ENCODE data around the gene DCN. TPM values are rescaled to one million over a fixed set of nuclear protein-coding genes. Genes with fewer than 3 reads are reported as not detected.

DCN gene
- polyA plus RNA-seq, 1 experiment, result 4,723 TPM

- Histone ChIP-seq H3K9me3 (ENCODE audit: control insufficient read depth, insufficient read depth, low read length) (no peaks in the 10 kb centered on the region), H3K27ac (ENCODE audit: low read depth, low read length) (no peak overlapping the region), H3K4me3 (ENCODE audit: low read depth, low read length) (no peak overlapping the region), H3K27me3 (ENCODE audit: control insufficient read depth, insufficient read depth, low read length) (no peaks in the 10 kb centered on the region)
- TF ChIP-seq, protein P1, sequence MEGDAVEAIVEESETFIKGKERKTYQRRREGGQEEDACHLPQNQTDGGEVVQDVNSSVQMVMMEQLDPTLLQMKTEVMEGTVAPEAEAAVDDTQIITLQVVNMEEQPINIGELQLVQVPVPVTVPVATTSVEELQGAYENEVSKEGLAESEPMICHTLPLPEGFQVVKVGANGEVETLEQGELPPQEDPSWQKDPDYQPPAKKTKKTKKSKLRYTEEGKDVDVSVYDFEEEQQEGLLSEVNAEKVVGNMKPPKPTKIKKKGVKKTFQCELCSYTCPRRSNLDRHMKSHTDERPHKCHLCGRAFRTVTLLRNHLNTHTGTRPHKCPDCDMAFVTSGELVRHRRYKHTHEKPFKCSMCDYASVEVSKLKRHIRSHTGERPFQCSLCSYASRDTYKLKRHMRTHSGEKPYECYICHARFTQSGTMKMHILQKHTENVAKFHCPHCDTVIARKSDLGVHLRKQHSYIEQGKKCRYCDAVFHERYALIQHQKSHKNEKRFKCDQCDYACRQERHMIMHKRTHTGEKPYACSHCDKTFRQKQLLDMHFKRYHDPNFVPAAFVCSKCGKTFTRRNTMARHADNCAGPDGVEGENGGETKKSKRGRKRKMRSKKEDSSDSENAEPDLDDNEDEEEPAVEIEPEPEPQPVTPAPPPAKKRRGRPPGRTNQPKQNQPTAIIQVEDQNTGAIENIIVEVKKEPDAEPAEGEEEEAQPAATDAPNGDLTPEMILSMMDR (IDR thresholded peaks at IDR 0.05; ENCODE audit: low read depth, low read length), result no peak
- POLR2A ChIA-PET, result interaction anchor here (1.0 kb wide), 1 partner anchor 31 kb away, joined by 5 read pairs; no protein-coding TSS in a partner anchor
- no peak for DNase-seq (ENCODE audit: low read depth, low spot score)
- CTCF ChIA-PET, result no interaction called here
Measured at GRCh38 chr12:91183551-91183950, 934 bp upstream of the DCN start.

DNA sequence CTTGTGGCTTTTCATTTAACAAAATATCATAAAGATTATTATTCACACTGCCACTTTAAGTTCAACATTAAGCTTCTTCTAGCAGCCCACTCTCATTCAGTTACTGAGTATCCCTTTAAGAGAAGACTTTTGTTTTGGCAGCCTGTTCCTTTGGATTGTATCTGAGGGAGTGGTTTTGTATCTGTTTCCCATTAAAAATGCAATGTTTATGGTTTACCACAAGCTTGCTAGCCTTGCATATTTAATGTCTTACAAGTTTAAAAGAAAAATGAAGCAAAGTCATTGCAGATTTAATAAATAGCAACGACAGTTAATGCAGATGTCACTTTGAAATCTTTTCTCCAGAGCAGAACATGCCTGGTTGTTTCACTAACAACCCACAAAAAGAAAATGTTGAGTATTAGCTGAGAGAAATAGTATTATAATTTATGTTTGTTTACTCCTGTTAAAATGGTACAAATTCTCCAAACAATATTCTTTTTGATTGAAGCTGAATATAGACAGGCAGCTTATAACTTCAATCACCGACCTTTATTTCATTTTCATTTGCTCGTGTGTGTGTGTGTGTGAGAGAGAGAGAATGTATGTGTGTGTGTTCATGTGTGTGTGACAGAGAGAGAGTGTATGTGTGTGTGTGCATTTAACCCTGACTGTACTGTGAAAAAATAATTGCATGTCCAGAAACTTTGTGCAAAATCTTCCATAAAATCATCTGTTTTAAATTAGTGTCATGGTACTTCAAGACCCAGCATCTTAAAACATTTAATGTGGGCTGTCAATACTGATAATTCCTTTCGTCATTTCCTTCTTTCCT is 1.8 kb downstream of the DCN start:
- TF ChIP-seq, protein P1 (IDR thresholded peaks at IDR 0.05; ENCODE audit: low read depth, low read length), result no peak
- no peak overlapping the region for H3K27ac ChIP-seq (ENCODE audit: low read depth, low read length)
- CTCF ChIA-PET, result interaction anchor here (0.6 to 7.4 kb wide), 6 partner anchors 10 to 202 kb away, joined by 3 to 82 read pairs (median 10); no protein-coding TSS in a partner anchor
- POLR2A ChIA-PET, result interaction anchor here (0.6 to 4.4 kb wide), 9 partner anchors 8 to 147 kb away, joined by 3 to 38 read pairs (median 4); partner anchors contain the start of gene LUM
- DNase-seq (ENCODE audit: low read depth, low spot score), result no peak
- peak overlapping the region; percentile 53 for H3K4me3 ChIP-seq (ENCODE audit: low read depth, low read length)
- H3K27me3 ChIP-seq (ENCODE audit: control insufficient read depth, insufficient read depth, low read length), result no peaks in the 10 kb centered on the region
- no peaks in the 10 kb centered on the region for H3K9me3 ChIP-seq (ENCODE audit: control insufficient read depth, insufficient read depth, low read length)

- TF ChIP-seq, protein P1 (IDR thresholded peaks at IDR 0.05; ENCODE audit: low read depth, low read length), result no peak
- Histone ChIP-seq H3K4me3 (ENCODE audit: low read depth, low read length) (peak overlapping the region; percentile 53), H3K9me3 (ENCODE audit: control insufficient read depth, insufficient read depth, low read length) (no peaks in the 10 kb centered on the region), H3K27ac (ENCODE audit: low read depth, low read length) (no peak overlapping the region), H3K27me3 (ENCODE audit: control insufficient read depth, insufficient read depth, low read length) (no peaks in the 10 kb centered on the region)
- no peak for DNase-seq (ENCODE audit: low read depth, low spot score)
- CTCF ChIA-PET, result interaction anchor here (0.6 to 7.4 kb wide), 5 partner anchors 72 to 201 kb away, joined by 3 to 82 read pairs (median 13); no protein-coding TSS in a partner anchor
- POLR2A ChIA-PET, result interaction anchor here (0.6 to 4.4 kb wide), 6 partner anchors 32 to 147 kb away, joined by 3 to 38 read pairs (median 4); partner anchors contain the start of gene LUM
Measured at GRCh38 chr12:91179966-91180561, 2.6 kb downstream of the DCN start.

GRCh38 chr12:91179315-91179714 is 3.3 kb downstream of the DCN start:
- ChIA-PET CTCF (interaction anchor here (1.3 to 7.4 kb wide), 4 partner anchors 92 to 200 kb away, joined by 3 to 82 read pairs (median 60); no protein-coding TSS in a partner anchor), POLR2A (interaction anchor here (0.7 to 4.4 kb wide), 5 partner anchors 31 to 148 kb away, joined by 3 to 38 read pairs (median 5); partner anchors contain the start of gene LUM)
- Histone ChIP-seq H3K9me3 (ENCODE audit: control insufficient read depth, insufficient read depth, low read length) (no peaks in the 10 kb centered on the region), H3K27ac (ENCODE audit: low read depth, low read length) (no peak overlapping the region), H3K27me3 (ENCODE audit: control insufficient read depth, insufficient read depth, low read length) (no peaks in the 10 kb centered on the region), H3K4me3 (ENCODE audit: low read depth, low read length) (peak overlapping the region; percentile 53)
- TF ChIP-seq, protein P1 (IDR thresholded peaks at IDR 0.05; ENCODE audit: low read depth, low read length), result no peak
- no peak for DNase-seq (ENCODE audit: low read depth, low spot score)
